Stimulated activated effector memory CD8-positive, alpha-beta T cell treated with anti-CD3 and anti-CD28 coated beads, Interleukin-12 subunit alpha, Interleukin-12 subunit beta, amount 100 ng/mL, for 72 hours (primary cell): ENCODE data around the gene SLC30A1.

Source experiments
- ATAC-seq: fragments of 150-1000 bp; cut with Tn5 transposase; 2 replicates; pipeline ENCODE4 v1.10.0; 2021
- DNase-seq, 2 donors: peaks; one replicate each; pipeline ENCODE4 v3.0.0; 2021 to 2022; ENCODE audit warnings: low spot score in 2 of 2
- H3K27ac Mint-ChIP-seq: one replicate; pipeline ENCODE4 v1.8.0; 2022; ENCODE audit warnings: mild to moderate bottlenecking, mixed read lengths
- H3K36me3 Mint-ChIP-seq: one replicate; pipeline ENCODE4 v1.8.0; 2022; ENCODE audit warnings: mild to moderate bottlenecking, mixed read lengths
- H3K4me1 Mint-ChIP-seq: one replicate; pipeline ENCODE4 v1.8.0; 2022; ENCODE audit warnings: mixed read lengths
- H3K4me3 Mint-ChIP-seq: one replicate; pipeline ENCODE4 v1.8.0; 2022; ENCODE audit warnings: mild to moderate bottlenecking, mixed read lengths
- H3K9me3 Mint-ChIP-seq: one replicate; pipeline ENCODE4 v1.8.0; 2022; ENCODE audit warnings: mixed read lengths

The SLC30A1 gene

DNA sequence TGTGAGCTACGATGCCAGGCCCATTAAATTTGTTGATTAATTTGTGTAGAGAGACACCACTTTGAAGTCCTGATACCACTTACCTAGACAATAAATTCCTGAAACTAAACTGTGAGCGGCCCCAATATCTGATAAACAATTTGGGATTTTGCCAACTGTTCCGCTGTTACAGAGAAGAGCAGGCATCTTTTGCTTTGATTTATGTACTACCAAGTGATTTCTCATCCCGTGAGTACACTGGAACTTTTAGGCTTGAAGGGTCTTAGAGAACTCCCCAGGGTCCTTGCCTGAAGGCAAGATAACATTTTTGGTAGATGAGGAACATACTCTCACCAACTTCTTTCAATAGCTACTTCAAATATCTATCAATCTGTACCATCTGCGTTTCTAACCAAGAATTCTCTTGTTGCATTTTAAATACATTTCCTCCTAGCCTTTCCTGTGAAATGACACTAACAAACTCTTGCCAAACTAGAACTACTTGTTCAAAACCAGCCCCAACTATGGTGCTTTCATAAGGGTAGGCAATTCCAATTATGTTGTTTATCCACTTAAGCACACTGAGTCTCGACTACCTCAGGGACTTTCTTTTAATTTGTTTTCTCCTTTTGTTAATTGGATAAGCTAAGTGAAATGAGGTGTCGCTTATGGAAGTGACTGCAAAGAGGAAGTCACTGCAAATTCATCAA, 23.2 kb upstream of the SLC30A1 start:
- Mint-ChIP-seq H3K9me3 (no peaks in the 10 kb centered on the region), H3K4me3 (no peak overlapping the region), H3K4me1 (peaks cover 6% of the 10 kb centered on the region), H3K36me3 (no peaks in the 10 kb centered on the region), H3K27ac (no peak overlapping the region)
- ATAC-seq (no peak), DNase-seq (no peak)

DNA sequence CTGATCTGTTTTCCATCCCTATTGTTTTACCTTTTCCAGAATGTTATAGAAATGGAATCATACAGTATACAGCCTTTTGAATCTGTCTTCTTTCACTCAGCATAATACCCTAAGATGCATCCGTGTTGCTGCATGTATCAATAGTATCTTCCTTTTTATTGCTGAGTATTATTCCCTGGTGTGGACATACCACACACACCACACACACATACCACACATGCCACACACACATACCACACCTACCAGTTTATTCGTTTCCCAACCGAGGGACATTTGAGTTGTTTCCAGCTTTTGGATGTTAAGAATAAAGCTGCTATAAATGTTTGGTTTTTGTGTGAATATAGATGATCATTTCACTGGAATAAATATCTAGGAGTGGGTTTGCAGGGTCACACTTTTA, 22.2 kb upstream of the SLC30A1 start:
- DNase-seq (no peak), ATAC-seq (no peak)
- no peaks in the 10 kb centered on the region for H3K9me3 Mint-ChIP-seq
- H3K36me3 Mint-ChIP-seq, result no peaks in the 10 kb centered on the region
- H3K27ac Mint-ChIP-seq, result no peak overlapping the region
- no peak overlapping the region for H3K4me3 Mint-ChIP-seq
- no peaks in the 10 kb centered on the region for H3K4me1 Mint-ChIP-seq

DNA sequence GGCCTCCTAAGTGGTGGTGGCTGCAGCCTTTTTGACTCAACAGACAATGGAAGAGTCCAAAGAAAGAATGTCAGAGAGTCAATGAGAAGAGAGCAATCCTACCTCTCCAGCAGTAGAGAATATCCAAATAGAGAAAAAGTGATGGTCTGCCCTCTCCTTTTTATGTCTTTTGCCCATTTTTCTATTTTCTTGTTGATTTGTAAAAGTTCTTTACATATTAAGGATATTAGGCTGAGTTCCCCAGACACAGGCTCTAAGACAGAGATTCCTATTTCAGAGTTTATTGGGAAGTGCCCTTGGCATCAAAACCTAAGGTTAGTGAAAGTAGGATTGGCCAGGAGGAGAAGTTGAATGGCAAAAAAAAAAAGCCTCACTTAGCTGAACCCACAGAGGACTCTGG, 20.3 kb upstream of the SLC30A1 start:
- Mint-ChIP-seq H3K4me3 (no peak overlapping the region), H3K36me3 (no peaks in the 10 kb centered on the region), H3K27ac (no peak overlapping the region), H3K9me3 (no peaks in the 10 kb centered on the region), H3K4me1 (no peaks in the 10 kb centered on the region)
- ATAC-seq (no peak), DNase-seq (no peak)

DNA sequence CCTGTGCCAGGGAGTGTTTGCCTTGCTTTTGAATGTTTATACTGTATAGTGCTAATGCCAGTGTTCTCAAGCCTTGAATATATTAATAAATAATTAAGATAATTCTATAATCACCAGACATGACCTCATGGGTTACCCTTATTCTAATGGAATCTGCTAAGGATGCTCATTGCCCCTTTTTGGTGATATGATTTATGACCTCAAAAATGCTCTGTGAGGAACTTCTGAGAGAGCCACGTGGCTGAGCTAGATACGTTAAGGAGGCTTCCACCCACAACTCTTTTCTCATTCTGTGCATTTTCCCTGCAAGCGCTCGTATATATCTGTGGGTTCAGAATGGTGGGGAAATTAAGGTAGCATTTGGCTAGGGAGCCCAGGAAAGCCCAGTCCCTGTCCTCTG, 19.6 kb upstream of the SLC30A1 start:
- ATAC-seq (no peak), DNase-seq (no peak)
- Mint-ChIP-seq H3K9me3 (no peaks in the 10 kb centered on the region), H3K36me3 (no peaks in the 10 kb centered on the region), H3K27ac (no peak overlapping the region), H3K4me3 (no peak overlapping the region), H3K4me1 (no peaks in the 10 kb centered on the region)

DNA sequence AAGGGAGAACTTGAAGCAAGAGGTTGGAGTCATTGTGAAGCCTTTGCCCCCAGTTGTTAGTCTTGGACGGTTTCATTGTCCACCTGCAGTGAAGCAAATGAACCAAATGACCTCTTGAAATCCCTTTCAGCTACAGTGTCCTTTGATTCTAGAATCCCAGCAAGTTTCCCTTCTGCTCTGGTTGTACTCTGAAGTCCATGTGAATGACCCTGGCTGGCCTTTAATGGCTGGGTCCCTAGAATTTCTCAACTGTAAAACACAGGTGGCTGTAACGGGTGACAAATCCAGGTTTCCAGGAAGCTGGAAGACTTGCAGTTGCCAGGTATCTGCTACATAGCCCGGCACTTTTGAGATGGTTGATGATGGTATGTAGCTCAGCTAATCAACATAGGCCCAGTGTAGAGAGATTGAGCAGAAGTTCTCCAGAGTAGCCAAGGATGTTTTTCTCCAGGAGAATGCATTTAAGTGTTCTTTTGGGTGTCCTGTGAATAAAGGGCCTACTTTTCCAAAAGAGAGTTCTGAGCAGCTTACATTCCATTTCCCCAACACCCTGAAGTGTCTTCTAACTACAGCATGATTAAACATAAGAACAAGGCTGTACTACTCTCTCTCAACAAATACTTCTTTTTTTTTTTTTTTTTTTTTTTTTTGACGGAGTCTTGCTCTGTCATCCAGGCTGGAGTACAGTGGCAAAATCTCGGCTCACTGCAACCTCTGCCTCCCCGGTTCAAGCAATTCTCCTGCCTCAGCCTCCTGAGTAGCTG, 17.6 kb upstream of the SLC30A1 start:
- DNase-seq (no peak), ATAC-seq (no peak)
- H3K27ac Mint-ChIP-seq, result no peak overlapping the region
- H3K36me3 Mint-ChIP-seq, result no peaks in the 10 kb centered on the region
- H3K9me3 Mint-ChIP-seq, result no peaks in the 10 kb centered on the region
- no peak overlapping the region for H3K4me3 Mint-ChIP-seq
- H3K4me1 Mint-ChIP-seq, result no peaks in the 10 kb centered on the region

DNA sequence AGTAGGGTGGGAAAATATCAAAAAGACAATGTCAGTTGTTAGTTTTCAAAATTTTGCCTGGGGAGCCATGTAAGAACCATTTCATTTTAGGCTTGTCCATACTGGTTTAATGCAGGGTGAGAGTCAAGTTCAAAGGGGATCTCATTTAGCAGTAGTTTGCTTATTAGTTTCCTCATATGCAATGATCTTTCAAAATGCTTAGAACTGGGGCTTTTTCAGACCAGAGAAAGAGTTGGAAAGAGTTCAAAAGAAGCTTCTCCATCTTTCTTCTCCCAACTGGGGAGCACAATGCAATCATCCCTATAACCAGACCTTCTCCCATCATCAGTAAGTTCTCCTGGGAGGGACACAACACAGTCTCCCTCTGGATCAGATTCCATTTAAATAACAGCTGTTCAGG, 16.5 kb upstream of the SLC30A1 start:
- Mint-ChIP-seq H3K9me3 (no peaks in the 10 kb centered on the region), H3K27ac (no peak overlapping the region), H3K4me3 (no peak overlapping the region), H3K36me3 (no peaks in the 10 kb centered on the region), H3K4me1 (no peaks in the 10 kb centered on the region)
- no peak for ATAC-seq
- no peak for DNase-seq

DNA sequence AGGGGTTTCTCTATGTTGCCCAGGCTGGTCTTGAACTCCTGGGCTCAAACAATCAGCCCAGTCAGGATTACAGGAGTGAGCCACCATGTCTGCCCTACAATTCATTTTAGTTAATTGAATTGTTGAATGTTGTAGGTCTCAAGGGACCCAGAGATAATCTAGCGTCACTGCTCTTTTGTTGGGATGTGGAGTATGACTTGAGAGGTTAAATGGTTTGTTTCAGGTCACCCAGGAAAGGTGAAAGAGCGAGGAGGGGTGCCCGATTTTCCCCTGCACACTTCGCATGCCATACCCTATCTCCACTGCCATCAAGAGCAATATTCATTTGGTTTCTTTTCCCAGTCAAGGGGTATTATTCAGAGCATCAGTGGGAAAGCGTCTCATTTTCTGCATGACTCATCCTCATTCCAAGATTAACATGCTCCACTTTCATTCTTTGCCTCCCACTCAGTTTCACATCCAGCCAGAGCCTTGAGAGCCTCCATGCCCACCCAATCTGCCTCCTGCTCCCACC, 13.1 kb upstream of the SLC30A1 start:
- no peaks in the 10 kb centered on the region for H3K36me3 Mint-ChIP-seq
- H3K4me3 Mint-ChIP-seq, result no peak overlapping the region
- no peak for DNase-seq
- ATAC-seq, result no peak
- no peaks in the 10 kb centered on the region for H3K9me3 Mint-ChIP-seq
- H3K4me1 Mint-ChIP-seq, result no peaks in the 10 kb centered on the region
- no peak overlapping the region for H3K27ac Mint-ChIP-seq

DNA sequence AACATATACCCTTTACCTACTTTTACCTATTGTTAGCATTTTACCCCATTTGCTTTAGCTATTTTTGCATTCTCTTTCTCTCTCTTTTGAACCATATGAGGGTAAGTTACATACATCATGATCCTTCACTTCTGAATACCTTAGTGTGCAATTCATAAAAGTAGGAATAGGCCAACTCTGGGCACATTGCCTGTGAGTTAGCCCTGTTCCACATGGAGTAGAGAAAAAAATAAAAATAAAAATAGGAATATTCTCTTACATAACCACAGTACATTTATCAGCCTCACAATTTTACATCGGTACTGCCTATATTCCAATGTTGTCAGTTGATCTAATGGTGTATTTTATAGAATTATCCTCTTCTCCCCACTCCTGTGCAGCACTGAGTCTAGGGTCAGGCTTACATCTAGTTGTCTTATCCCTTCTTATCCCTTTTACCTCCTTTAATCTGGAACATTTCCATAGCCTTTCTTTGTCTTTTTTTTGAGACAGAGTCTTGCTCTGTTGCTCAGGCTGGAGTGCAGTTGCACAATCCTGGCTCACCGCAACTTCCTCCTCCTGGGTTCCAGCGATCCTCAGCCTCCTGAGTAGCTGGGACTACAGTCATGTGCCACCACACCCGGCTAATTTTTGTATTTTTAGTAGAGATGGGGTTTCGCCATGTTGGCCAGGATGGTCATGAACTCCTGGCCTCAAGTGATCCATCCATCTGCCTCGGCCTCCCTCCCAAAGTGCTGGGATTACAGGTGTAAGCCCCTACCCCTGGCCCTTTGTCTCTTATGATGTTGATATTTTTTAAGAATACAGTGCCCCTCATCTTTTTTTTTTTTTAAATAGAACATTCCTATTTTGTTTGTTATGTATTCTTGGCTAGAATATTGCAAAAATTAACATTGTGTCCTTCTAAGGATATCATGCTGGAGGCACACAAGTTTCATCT, 11.1 kb upstream of the SLC30A1 start:
- DNase-seq, result no peak
- H3K4me3 Mint-ChIP-seq, result no peak overlapping the region
- no peaks in the 10 kb centered on the region for H3K36me3 Mint-ChIP-seq
- no peaks in the 10 kb centered on the region for H3K4me1 Mint-ChIP-seq
- ATAC-seq, result no peak
- H3K27ac Mint-ChIP-seq, result no peak overlapping the region
- no peaks in the 10 kb centered on the region for H3K9me3 Mint-ChIP-seq

DNA sequence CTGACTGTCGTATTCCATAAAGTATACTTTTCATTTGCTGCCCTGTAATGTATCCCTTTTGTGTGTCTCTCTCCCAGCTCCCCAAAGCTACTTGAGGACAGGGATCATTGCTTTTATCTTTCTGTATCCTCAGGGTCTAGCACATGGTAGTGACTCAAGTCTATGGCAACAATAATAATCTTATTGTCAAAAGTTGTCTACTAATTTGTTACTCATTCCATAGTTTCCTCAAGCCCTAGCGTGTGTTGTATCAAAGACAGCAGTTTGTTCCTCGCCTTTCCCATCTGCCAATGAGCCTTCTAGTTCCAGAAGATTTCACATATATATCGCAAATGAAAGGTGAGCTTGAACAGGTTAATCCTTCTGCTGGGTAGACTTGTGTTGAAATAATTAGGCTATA, 9.8 kb upstream of the SLC30A1 start:
- ATAC-seq (no peak), DNase-seq (no peak)
- no peaks in the 10 kb centered on the region for H3K9me3 Mint-ChIP-seq
- no peak overlapping the region for H3K27ac Mint-ChIP-seq
- H3K36me3 Mint-ChIP-seq, result no peaks in the 10 kb centered on the region
- no peaks in the 10 kb centered on the region for H3K4me1 Mint-ChIP-seq
- H3K4me3 Mint-ChIP-seq, result no peak overlapping the region

DNA sequence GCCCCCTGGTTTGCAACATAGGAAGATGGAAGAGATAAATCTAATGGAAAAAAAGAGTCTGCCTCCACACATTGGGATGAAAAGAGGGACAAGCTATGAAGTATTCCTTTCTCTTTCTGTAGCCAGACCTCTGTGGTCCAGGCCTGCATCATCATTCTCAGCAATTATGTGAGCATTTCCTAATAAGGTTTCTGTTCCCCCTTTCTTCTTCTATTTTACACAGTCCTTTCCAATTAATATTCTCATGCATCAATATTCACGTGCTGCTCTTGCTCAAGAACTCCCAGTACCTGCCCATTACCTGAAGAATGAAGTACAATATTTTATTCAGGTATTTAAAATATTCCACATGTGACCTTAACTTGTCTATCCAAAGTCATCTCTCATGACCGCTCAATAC, 8.2 kb upstream of the SLC30A1 start:
- DNase-seq (no peak), ATAC-seq (no peak)
- peaks cover 3% of the 10 kb centered on the region for H3K4me1 Mint-ChIP-seq
- H3K36me3 Mint-ChIP-seq, result no peaks in the 10 kb centered on the region
- no peaks in the 10 kb centered on the region for H3K9me3 Mint-ChIP-seq
- H3K27ac Mint-ChIP-seq, result no peak overlapping the region
- no peak overlapping the region for H3K4me3 Mint-ChIP-seq

DNA sequence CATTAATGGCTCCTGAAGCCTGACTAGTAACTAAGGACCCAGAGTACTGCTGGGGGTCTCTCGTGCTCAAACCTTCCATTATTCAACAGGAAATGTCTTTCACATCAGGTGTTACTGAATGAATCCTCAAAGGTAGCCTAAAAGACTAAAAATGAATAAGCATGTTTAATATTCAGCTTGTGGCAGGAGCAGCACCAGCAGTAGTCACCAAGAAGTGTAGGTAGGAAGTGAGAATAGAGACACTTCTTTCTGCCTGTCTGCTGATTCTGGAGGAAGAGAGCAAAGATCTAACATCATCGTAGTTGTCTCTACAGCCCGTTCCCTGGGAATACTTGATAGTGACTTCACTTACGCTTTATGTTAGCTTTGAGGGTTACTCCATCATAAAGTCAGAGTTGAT, 7.6 kb upstream of the SLC30A1 start:
- H3K4me3 Mint-ChIP-seq, result no peak overlapping the region
- DNase-seq, result no peak
- peaks cover 7% of the 10 kb centered on the region for H3K4me1 Mint-ChIP-seq
- ATAC-seq, result no peak
- H3K9me3 Mint-ChIP-seq, result no peaks in the 10 kb centered on the region
- H3K36me3 Mint-ChIP-seq, result no peaks in the 10 kb centered on the region
- H3K27ac Mint-ChIP-seq, result no peak overlapping the region

DNA sequence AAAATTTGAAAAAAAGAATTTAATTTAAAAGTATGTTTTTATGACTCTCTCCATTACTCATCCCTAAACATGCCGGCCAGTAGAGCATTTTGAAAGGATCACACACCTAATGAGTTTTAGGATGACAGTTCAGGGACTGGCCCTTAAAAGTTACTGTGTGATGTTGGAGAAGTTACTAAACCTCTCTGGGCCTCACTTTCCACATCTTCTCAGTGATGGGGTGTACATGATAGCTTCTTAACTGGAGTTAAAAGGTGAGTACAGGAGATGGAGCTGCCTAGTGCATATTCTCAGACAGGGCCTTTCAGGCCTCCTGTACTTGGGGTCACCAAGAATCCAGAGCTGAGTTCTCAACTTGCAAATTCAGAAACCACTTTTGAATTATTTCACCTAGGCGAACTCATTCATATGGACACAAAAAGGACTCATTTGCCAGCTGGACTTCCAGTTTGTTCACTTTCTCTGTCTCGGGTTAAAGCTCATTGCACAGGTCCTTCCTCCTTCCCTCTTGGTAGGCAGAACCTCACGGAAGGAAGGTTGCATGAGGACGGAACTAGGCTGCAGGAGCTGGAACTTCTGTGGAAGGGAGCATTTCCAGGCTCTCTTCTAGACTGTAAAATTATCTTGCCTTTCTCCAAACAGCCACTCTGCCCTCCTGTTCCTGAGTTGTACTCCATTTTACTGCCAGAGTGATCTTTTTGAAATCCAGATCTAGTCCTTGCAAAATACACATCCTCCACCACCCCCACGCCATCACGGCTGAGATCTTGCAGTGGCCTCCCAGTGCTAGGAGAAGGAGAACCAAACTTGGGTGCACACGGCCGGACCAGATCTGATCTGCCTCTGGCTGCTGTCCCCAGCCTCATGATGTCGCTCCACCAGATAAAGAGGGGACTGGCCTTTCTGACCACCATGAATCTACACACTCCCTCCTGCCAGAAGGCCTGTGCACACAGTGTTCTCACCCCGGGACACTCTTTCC, 4.3 kb upstream of the SLC30A1 start:
- H3K4me3 Mint-ChIP-seq, result no peak overlapping the region
- no peak overlapping the region for H3K27ac Mint-ChIP-seq
- no peak for ATAC-seq
- no peak for DNase-seq
- peaks cover 15% of the 10 kb centered on the region for H3K4me1 Mint-ChIP-seq
- no peaks in the 10 kb centered on the region for H3K36me3 Mint-ChIP-seq
- no peaks in the 10 kb centered on the region for H3K9me3 Mint-ChIP-seq

DNA sequence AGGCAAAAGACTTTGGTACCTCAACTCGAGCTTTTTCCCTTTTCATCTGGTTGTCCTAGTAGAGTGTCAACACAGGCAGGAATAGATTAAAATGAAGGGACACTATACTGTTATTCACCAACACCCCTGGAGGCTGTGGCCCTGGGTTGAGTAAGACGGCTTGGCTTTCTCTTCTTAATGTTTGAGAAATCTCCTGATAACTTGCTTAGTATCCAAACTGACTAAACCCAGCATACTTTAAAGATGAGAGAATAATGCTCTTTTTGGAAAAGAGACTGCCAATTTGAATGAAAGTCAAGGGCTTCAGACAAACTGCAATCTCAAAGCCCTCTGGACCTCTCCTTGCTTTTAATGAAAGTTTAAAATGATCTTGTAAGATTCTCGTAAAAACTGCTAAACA, 2.6 kb upstream of the SLC30A1 start:
- no peak overlapping the region for H3K4me3 Mint-ChIP-seq
- H3K36me3 Mint-ChIP-seq, result no peaks in the 10 kb centered on the region
- no peak overlapping the region for H3K27ac Mint-ChIP-seq
- no peaks in the 10 kb centered on the region for H3K9me3 Mint-ChIP-seq
- ATAC-seq (no peak), DNase-seq (no peak)
- H3K4me1 Mint-ChIP-seq, result peaks cover 26% of the 10 kb centered on the region

DNA sequence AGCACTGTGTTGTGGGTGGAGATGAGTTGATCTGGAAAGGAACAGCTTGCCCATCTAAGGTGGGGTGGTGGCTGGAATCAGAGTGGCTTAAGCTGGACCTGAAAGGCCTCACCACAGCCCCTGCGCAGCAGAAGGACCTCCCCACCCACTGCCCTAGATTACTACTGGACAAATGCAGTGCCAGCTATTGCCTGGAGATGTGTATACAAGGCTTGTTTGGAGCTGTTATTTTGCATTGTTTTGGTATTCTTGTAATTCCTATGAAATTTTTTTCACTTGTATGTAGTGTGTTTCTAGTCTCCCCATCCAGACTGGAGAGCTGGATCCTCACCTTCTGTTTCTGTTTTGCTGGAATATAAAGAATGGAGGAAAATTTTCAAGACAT, 1.3 kb upstream of the SLC30A1 start:
- Mint-ChIP-seq H3K4me1 (peaks cover 30% of the 10 kb centered on the region), H3K4me3 (peak overlapping the region; percentile 80), H3K36me3 (peaks cover 6% of the 10 kb centered on the region), H3K9me3 (no peaks in the 10 kb centered on the region), H3K27ac (no peak overlapping the region)
- DNase-seq (no peak), ATAC-seq (no peak)
